ENCODE results near the gene PLK1.

Gene PLK1

GRCh38 chr16:23679986-23680336 is 1.3 kb downstream of the PLK1 start:
- no peak for DNase-seq (ENCODE audit: low read depth)

- no peak for DNase-seq (ENCODE audit: low read depth)
These were observed 3.5 kb downstream of the PLK1 start for GRCh38 chr16:23682181-23682580.

DNA sequence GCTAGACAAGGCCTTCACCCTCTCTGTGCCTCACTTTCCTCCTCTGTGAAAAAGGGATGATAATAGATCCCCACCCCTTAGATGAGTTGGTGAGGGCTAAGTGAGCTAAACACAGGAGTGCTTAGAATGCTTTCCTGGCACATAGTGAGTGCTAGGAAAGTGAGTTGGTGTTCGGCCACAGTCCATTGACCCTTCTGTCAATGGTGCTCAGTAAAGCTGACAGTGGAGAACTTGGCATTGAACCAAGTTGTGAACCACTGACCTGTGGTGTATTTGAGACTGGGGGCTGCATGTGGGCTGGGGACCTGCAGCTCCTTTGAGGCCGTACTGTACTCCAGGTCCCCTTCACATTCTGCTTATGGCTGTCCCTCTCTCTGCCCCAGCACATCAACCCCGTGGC is 4.8 kb downstream of the PLK1 start:
- DNase-seq (ENCODE audit: low read depth): no peak

DNA sequence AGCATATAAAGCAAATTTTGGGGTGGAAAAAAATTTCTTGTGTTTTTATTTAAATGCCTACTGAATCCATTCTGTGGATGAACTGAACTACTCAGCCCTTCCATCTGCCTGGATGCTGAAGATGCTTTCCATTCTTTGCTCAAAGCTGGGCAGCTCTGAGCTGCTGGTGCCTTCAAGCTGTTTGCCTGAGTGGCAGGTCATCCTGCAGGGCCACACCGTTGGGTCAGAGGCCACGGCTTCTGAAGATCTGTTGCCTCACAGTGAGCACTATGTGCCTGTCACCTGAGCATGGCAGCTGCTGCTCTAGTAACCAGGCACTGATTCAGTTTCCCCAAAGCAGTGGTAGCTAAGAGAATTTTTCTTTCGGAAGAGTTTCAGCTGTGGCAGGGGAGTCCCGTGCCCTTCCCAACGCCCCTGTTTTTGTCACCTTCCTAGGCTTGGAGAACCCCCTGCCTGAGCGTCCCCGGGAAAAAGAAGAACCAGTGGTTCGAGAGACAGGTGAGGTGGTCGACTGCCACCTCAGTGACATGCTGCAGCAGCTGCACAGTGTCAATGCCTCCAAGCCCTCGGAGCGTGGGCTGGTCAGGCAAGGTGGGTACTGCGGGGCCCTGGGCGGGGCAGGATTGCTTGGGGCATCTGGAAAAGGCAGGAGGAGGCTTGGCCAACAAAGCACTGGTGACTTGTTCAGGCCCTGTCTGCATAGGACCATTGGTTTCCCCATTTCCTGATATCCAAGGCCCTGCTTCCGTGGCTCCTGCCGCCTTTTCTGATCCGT is 8.5 kb downstream of the PLK1 start:
- no peak for DNase-seq (ENCODE audit: low read depth)

- DNase-seq (ENCODE audit: low read depth): no peak
These were observed 10.9 kb downstream of the PLK1 start for GRCh38 chr16:23689442-23690187.

DNA sequence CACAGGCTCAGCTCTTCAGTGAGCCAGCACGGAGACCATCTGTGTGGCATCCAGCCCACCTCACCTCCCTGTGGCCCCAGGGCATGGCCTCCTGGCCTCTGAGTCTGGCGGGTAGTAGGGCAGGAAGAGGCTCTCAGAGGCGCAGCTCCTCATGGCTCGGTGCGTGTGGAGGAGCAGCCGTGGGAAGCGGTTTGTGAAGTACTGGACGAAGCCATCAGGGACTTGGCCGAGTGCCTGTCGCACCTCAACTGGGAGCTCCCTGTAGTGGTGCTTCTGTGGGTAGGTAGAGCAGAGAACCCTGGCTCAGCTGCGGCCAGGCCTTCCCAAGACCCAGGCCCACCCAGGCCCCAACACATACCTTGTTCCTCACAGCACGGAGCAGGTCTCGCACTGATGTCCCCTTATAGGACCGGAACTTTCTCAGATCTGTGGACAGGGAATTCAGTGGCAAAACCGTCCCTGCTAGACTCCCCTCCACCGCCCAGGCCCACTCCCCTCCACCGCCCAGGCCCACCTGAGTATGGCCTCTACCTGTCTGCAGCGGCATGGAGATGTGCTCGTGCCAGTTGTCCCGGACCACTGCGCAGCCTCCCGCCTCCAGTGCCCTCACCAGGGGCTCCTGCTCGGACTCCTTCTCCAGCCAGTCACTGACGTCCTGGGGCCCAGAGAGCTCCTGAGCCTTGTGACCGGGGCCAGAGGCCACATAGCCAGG is 12.2 kb downstream of the PLK1 start:
- no peak for DNase-seq (ENCODE audit: low read depth)

GRCh38 chr16:23691483-23692189 is 12.9 kb downstream of the PLK1 start:
- no peak for DNase-seq (ENCODE audit: low read depth)

- no peak for DNase-seq (ENCODE audit: low read depth)
These were observed 13.6 kb downstream of the PLK1 start for GRCh38 chr16:23692190-23692837.

- DNase-seq (ENCODE audit: low read depth): no peak
These were observed 15.6 kb downstream of the PLK1 start for GRCh38 chr16:23694265-23694643.

- no peak for DNase-seq (ENCODE audit: low read depth)
These were observed 16.1 kb downstream of the PLK1 start for GRCh38 chr16:23694644-23695373.

DNA sequence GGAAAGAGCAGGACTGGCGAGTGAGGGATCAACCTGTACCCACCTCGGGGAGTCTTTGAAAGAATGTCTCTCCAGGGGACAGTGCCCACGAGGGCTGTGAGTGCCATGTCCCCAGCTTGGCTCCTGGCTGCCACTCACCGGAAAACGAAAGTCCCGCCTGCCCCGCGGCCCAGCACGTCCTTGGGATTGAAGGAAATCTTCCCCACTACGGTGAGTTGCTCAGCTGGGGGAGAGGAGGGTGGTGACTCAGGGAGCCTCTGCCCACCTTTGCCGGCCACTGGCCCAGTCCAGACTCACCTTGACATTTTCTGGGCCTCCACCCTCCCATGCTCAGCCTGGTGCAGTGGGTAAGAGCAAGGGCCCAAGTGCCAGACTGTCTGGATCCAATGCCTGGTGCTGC is 17.1 kb downstream of the PLK1 start:
- DNase-seq (ENCODE audit: low read depth): no peak

DNA sequence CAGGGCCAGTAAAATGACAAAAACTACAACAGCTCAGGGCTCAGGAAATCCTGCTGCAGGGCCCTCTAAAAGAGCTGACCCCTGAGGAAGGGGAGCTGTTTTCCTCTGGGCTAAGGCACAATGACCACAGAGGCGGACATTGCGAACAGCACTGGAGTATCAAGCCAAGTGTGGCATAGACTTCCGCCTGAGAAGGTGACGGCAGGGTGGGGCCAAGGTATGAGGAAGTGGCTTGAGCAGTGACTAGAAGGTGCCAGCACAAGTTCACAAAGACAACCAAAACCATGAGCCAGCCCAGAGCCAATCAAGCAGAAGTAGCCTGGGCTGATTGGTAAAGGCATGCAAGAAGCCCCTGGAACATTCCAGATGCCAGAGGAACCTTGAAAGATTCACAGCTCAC is 20.4 kb downstream of the PLK1 start:
- DNase-seq (ENCODE audit: low read depth): no peak

DNA sequence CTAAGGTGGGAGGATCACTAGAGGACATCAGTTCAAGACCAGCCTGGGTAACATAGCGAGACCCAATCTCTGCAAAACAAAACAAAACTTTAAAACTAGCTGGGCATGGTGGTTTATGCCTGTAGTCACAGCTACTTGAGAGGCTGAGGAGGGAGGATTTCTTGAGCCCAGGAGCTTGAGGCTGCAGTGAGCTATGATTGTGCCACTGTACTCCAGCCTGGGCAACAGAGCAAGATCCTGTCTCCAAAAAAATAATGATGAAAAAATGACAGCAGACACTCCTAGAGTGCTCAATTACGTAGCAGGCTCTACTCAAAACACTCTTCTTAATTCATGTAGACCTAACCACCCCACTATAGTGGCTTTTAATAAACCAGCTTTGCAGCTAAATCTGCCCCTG is 21.4 kb downstream of the PLK1 start:
- no peak for DNase-seq (ENCODE audit: low read depth)

GRCh38 chr16:23700509-23700908 is 21.8 kb downstream of the PLK1 start:
- DNase-seq (ENCODE audit: low read depth): no peak

DNA sequence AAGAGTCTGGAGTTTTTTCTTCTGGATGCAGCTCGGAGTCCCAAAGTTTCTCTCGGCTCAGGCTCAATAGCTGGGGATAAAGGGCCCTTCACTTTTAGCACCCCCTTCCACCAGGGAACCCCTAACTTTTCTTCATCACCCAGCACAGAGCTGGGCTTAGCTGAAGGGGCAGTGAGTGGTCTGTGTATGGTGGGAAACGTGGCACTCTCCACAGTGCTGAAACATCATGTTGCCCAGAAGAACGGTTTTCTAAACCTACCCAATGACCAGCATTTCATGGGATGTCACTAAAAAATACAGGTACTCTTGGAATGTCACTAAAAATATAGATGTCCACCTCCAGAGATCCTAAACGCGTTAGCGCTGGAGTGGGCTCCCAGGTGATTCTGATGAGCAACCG is 22.4 kb downstream of the PLK1 start:
- no peak for DNase-seq (ENCODE audit: low read depth)

- no peak for DNase-seq (ENCODE audit: low read depth)
These were observed 24.3 kb downstream of the PLK1 start for GRCh38 chr16:23702951-23703350.

DNA sequence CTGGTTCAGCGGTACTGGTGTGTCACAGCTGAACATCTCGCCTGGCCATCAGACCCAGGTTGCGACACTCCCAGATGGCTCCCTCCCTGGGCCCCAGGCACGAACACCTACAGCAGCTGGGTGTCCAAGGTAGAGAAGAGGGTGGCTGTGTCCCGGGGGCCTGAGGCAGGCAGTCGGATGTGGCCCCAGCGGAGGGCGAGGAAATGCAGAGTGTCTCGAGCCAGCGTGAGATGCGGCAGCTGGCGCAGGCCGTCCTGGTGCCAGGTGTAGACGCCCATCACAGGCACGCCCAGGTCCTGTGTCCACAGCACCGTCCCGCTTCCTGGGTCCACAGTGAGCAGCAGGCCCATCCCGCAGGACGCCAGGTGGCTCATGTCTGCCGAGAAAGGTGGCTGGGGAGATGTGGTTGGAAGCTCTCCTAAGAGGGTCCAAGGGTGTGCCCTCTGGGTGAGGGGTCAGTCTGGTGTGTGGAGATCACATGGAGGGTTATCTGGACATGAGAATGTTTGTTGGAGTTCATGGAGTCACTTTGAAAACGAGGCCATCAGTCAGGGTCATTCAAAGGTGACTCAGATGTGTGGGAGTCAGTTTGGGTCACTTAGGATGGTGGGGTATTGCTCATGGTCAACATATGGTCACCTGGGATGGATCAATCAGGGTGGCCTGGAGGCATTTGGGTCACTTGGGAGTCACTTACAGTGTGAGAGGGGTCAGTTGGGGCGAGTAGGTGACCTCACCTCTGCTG is 26.3 kb downstream of the PLK1 start:
- DNase-seq (ENCODE audit: low read depth): no peak

DNA sequence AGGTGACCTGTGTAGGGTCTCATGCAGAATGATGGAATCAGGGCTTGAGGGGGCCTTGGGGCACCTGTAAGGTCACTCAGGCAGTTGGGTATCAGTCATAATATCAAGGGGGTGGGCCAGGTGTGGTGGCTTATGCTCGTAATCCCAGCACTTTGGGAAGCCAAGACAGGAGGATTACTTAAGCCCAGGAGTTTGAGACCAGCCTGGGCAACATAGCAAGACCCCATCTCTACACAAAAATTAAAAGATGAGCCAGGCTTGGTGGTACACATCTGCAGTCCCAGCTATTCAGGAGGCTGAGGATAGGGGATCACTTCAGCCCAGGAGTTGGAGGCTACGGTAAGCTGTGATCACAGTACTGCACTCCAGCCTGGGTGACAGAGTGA is 26.8 kb downstream of the PLK1 start:
- no peak for DNase-seq (ENCODE audit: low read depth)

DNA sequence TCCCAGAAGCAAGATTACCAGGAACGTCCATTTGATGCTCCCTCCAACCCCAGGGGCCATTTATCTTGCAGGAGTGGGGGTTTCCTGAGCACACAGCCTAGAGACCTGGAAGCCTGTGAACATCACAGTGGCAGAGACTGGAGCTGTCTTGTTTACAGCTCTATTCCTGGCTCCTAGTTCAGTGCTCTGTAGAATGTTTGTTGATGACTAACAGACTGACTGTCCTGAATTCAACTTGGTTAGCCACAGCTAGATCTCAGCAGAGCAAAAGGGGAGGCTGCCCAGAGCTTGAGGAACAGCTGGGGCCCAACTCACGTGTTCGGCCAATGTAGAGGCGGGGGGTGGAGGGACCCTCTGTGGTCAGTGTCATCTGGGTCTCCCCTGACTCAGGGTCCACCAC is 27.8 kb downstream of the PLK1 start:
- DNase-seq (ENCODE audit: low read depth): no peak

DNA sequence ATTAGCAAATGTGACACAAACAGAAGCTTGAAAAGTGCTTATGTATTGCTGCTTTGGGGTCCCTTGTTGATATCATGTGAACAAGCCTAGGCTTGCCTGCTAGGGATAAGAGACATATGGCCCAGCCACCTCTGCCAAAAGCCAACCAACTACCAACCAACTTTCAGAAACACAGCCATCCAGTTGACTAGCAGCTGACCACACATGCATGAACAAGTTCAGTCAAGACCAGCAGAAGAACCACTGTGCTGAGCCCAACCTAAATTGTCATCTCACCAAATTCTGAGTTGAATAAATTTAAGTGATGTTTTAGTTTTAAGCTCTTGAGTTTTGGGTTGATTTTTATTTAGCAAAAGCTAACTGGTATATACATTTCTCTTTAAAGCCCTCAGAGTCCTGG is 30.8 kb downstream of the PLK1 start:
- no peak for DNase-seq (ENCODE audit: low read depth)

DNA sequence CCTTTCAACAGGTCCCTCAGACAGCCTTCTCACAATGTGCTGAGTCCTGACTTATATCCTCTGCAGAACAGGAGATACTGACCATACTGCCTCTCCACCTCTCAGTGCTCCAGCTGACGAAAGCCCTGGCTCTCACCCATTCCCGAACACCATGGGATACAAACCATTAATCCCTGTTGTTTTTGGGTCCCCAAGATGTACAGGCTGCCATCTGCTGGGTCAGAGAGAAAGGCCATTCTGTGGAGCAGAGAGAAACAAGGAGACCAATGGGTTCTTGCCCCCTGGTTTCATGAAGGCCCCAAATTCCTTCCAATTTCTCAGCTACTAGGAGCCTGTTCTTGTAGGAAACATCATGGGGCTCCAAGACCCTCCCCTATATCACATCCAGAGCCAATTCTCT is 31.3 kb downstream of the PLK1 start:
- DNase-seq (ENCODE audit: low read depth): no peak

All from non-pigmented ciliary epithelial cell (primary cell).